OCI-M1 (cell line): ENCODE results near the gene DCAF6.
"Not testable (repeated sequence)": the region's sequence is repeated elsewhere in the genome, so short reads cannot be mapped to it uniquely, and the experiment has no call there.

Source experiments
- DNase-seq: peaks from one replicate; lab custom pipeline; 2025; lab: John Stamatoyannopoulos, UW

The DCAF6 gene

GRCh38 chr1:167924543-167925231 is 11.8 kb upstream of the DCAF6 start:
- DNase-seq = peak; percentile 75

GRCh38 chr1:167926486-167926997 is 9.9 kb upstream of the DCAF6 start:
- DNase-seq = no peak

- DNase-seq = no peak
Measured at GRCh38 chr1:167927046-167927754, 9.3 kb upstream of the DCAF6 start.

- peak; percentile 27 for DNase-seq
Measured at GRCh38 chr1:167928457-167928852, 8.0 kb upstream of the DCAF6 start.

GRCh38 chr1:167928919-167929318 is 7.6 kb upstream of the DCAF6 start:
- not testable (repeated sequence) for DNase-seq

- DNase-seq = no peak
Measured at GRCh38 chr1:167929725-167930124, 6.8 kb upstream of the DCAF6 start.

GRCh38 chr1:167933788-167934187 is 2.7 kb upstream of the DCAF6 start:
- DNase-seq = peak; percentile 41

- peak; percentile 86 for DNase-seq
Measured at GRCh38 chr1:167934426-167935215, 1.9 kb upstream of the DCAF6 start.

GRCh38 chr1:167935216-167936067 is 1.0 kb upstream of the DCAF6 start:
- peak; percentile 86 for DNase-seq

GRCh38 chr1:167936930-167937708 is 636 bp downstream of the DCAF6 start, which contains the start of gene MPC2:
MPC2 (minus strand) TSS chr1:167937072; CDS start chr1:167935841, 1,231 bp downstream.
- peak; percentile 93 for DNase-seq

GRCh38 chr1:167937709-167938010 is 1.2 kb downstream of the DCAF6 start:
- DNase-seq = no peak

GRCh38 chr1:167938080-167938636 is 1.7 kb downstream of the DCAF6 start:
- peak; percentile 58 for DNase-seq

GRCh38 chr1:167940264-167940663 is 3.8 kb downstream of the DCAF6 start:
- DNase-seq = no peak

GRCh38 chr1:167943541-167943940 is 7.1 kb downstream of the DCAF6 start:
- no peak for DNase-seq

GRCh38 chr1:167947733-167948132 is 11.2 kb downstream of the DCAF6 start:
- DNase-seq = no peak

- DNase-seq = peak; percentile 49
Measured at GRCh38 chr1:167949785-167950184, 13.3 kb downstream of the DCAF6 start.

GRCh38 chr1:167950569-167950968 is 14.1 kb downstream of the DCAF6 start:
- peak; percentile 27 for DNase-seq

- no peak for DNase-seq
Measured at GRCh38 chr1:167955915-167956314, 19.4 kb downstream of the DCAF6 start.

- no peak for DNase-seq
Measured at GRCh38 chr1:167957710-167958109, 21.2 kb downstream of the DCAF6 start.

- DNase-seq = no peak
Measured at GRCh38 chr1:167964646-167965045, 28.2 kb downstream of the DCAF6 start.

- no peak for DNase-seq
Measured at GRCh38 chr1:167966050-167966449, 29.6 kb downstream of the DCAF6 start.
